ENCODE results near the gene RSPH1.

The RSPH1 gene

GRCh38 chr21:42444745-42445059 is 51.3 kb downstream of the RSPH1 start:
- no peak for ATAC-seq
- TF ChIP-seq PPARA (CRISPR knock-in tag; IDR thresholded peaks at IDR 0.05; ENCODE audit: borderline replicate concordance) = no peak

DNA sequence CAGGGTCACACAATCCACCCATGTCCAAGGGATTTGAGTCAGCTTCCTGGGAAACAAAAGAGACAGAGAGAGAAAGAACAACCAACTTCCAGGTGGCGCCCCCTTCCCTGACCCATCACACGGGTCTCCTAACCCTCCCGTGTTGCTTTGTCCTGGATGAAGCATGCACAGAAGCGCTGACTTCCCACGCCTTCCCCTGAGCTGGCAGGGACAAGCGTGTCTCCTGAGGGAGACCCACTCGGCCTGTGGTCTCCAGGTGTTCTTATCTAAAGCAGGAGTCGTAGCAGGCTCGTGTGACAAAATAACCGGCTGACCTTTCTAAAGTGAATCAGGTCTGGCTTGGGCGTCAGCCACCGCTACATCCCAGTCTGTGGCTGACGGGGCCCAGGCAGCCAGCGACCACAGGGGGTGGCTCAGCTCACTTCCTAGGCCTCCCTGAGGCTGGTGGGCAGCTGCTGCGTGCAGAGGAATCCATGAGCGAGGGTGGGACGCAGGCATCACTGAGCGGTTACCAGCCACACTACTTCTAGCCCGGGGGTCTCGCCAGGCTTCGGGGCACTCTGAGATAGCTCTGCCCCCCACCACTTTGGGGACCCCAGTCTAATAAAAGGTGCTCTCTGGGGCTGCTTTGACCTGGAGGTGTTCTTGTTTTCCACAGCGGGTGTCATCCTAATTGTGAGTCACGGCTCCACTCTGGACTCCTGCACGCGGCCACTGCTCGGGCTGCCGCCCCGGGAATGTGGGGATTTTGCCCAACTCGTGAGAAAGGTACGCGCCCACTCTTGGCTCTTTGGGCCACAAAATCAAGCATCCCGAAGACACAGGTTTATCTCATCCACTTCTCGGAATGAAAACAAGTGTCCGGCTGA is 51.9 kb downstream of the RSPH1 start:
- no peak for ATAC-seq
- TF ChIP-seq ZNF70 (CRISPR knock-in tag; IDR thresholded peaks at IDR 0.05) (no peak), GLIS3 (CRISPR knock-in tag; IDR thresholded peaks at IDR 0.05) (no peak), ZFP3 (CRISPR knock-in tag; IDR thresholded peaks at IDR 0.05) (no peak), TOX (CRISPR knock-in tag; IDR thresholded peaks at IDR 0.05; ENCODE audit: borderline replicate concordance) (no peak), PPARA (CRISPR knock-in tag; IDR thresholded peaks at IDR 0.05; ENCODE audit: borderline replicate concordance) (no peak)

DNA sequence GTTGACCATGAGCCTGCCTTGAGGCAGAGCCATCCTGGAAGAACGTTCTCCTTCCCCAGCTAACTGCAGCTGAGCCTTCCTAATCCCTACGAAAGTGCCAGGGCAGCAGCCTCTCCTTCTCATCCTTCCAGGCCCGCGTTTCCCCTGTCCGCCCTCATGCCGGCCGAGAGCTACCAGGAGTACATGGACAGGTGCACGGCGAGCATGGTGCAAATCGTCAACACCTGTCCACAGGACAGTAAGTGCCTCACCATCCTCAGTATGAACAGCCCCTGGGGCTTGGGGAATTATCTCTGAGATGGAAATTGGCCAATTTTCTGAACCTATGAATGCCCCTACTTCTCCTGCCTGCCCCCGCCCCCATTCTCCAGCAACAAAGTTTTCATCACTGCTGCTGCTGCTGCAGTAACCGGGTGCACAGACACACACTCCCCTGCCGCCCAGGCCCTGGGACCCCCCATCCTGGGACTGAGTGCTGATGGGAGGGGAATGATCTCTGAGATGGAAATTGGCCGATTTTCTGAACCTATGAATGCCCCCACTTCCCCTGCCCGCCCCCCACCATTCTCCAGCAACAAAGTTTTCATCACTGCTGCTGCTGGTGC is 52.7 kb downstream of the RSPH1 start:
- ATAC-seq = no peak
- TF ChIP-seq CSDC2 (CRISPR knock-in tag; IDR thresholded peaks at IDR 0.05) (no peak), BACH2 (CRISPR knock-in tag; IDR thresholded peaks at IDR 0.05; ENCODE audit: borderline replicate concordance) (no peak), ZFP30 (CRISPR knock-in tag; IDR thresholded peaks at IDR 0.05) (no peak), SNAI2 (CRISPR knock-in tag; IDR thresholded peaks at IDR 0.05) (no peak), ESRRG (CRISPR knock-in tag; IDR thresholded peaks at IDR 0.05) (no peak), GLIS3 (CRISPR knock-in tag; IDR thresholded peaks at IDR 0.05) (no peak), ISL1 (CRISPR knock-in tag; IDR thresholded peaks at IDR 0.05) (no peak), ARNTL (CRISPR knock-in tag; IDR thresholded peaks at IDR 0.05; ENCODE audit: borderline replicate concordance, low read depth) (no peak), ZFP3 (CRISPR knock-in tag; IDR thresholded peaks at IDR 0.05) (no peak), PPARA (CRISPR knock-in tag; IDR thresholded peaks at IDR 0.05; ENCODE audit: borderline replicate concordance) (no peak), ZC3H10 (CRISPR knock-in tag; IDR thresholded peaks at IDR 0.05) (no peak)
- TF ChIP-seq, protein P1, sequence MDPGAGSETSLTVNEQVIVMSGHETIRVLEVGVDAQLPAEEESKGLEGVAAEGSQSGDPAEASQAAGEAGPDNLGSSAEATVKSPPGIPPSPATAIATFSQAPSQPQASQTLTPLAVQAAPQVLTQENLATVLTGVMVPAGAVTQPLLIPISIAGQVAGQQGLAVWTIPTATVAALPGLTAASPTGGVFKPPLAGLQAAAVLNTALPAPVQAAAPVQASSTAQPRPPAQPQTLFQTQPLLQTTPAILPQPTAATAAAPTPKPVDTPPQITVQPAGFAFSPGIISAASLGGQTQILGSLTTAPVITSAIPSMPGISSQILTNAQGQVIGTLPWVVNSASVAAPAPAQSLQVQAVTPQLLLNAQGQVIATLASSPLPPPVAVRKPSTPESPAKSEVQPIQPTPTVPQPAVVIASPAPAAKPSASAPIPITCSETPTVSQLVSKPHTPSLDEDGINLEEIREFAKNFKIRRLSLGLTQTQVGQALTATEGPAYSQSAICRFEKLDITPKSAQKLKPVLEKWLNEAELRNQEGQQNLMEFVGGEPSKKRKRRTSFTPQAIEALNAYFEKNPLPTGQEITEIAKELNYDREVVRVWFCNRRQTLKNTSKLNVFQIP (CRISPR knock-in tag; IDR thresholded peaks at IDR 0.05; ENCODE audit: borderline replicate concordance, low read depth) = no peak
- TF ChIP-seq, protein P2, sequence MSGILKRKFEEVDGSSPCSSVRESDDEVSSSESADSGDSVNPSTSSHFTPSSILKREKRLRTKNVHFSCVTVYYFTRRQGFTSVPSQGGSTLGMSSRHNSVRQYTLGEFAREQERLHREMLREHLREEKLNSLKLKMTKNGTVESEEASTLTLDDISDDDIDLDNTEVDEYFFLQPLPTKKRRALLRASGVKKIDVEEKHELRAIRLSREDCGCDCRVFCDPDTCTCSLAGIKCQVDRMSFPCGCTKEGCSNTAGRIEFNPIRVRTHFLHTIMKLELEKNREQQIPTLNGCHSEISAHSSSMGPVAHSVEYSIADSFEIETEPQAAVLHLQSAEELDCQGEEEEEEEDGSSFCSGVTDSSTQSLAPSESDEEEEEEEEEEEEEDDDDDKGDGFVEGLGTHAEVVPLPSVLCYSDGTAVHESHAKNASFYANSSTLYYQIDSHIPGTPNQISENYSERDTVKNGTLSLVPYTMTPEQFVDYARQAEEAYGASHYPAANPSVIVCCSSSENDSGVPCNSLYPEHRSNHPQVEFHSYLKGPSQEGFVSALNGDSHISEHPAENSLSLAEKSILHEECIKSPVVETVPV (CRISPR knock-in tag; IDR thresholded peaks at IDR 0.05) = no peak

DNA sequence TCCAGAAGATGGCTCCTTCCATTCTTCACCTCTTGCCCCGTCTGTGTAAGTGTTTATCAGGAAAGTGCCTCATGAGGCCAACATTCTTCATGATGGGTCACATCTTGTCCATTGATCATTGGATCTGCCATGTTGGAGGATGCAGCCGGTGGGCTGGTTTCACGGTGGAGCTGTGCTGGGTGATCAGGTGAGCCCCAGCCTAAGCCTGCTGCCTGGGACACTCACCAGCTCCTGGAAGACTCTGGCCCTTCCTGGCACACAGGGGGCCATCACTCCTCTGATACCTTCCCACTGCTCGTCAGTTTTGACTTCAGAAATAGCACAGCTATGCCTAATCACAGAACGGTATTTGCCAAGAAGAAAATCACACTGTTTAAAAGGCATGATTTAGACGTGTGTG is 54.1 kb downstream of the RSPH1 start:
- TF ChIP-seq ESRRG (CRISPR knock-in tag; IDR thresholded peaks at IDR 0.05) (no peak), PPARA (CRISPR knock-in tag; IDR thresholded peaks at IDR 0.05; ENCODE audit: borderline replicate concordance) (no peak), ZNF8 (CRISPR knock-in tag; IDR thresholded peaks at IDR 0.05) (no peak), RARB (CRISPR knock-in tag; IDR thresholded peaks at IDR 0.05) (no peak), ISL1 (CRISPR knock-in tag; IDR thresholded peaks at IDR 0.05) (no peak), ARNTL (CRISPR knock-in tag; IDR thresholded peaks at IDR 0.05; ENCODE audit: borderline replicate concordance, low read depth) (no peak), ZFP30 (CRISPR knock-in tag; IDR thresholded peaks at IDR 0.05) (no peak), ZC3H10 (CRISPR knock-in tag; IDR thresholded peaks at IDR 0.05) (no peak), ZNF565 (CRISPR knock-in tag; conservative IDR thresholded peaks at IDR 0.05; ENCODE audit: low read depth) (no peak), CSDC2 (CRISPR knock-in tag; IDR thresholded peaks at IDR 0.05) (no peak), BACH2 (CRISPR knock-in tag; IDR thresholded peaks at IDR 0.05; ENCODE audit: borderline replicate concordance) (no peak), TOX (CRISPR knock-in tag; IDR thresholded peaks at IDR 0.05; ENCODE audit: borderline replicate concordance) (no peak), TCF4 (CRISPR knock-in tag; IDR thresholded peaks at IDR 0.05; ENCODE audit: borderline replicate concordance) (no peak), ZNF70 (CRISPR knock-in tag; IDR thresholded peaks at IDR 0.05) (no peak)
- TF ChIP-seq, protein P3, sequence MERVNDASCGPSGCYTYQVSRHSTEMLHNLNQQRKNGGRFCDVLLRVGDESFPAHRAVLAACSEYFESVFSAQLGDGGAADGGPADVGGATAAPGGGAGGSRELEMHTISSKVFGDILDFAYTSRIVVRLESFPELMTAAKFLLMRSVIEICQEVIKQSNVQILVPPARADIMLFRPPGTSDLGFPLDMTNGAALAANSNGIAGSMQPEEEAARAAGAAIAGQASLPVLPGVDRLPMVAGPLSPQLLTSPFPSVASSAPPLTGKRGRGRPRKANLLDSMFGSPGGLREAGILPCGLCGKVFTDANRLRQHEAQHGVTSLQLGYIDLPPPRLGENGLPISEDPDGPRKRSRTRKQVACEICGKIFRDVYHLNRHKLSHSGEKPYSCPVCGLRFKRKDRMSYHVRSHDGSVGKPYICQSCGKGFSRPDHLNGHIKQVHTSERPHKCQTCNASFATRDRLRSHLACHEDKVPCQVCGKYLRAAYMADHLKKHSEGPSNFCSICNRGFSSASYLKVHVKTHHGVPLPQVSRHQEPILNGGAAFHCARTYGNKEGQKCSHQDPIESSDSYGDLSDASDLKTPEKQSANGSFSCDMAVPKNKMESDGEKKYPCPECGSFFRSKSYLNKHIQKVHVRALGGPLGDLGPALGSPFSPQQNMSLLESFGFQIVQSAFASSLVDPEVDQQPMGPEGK (CRISPR knock-in tag; IDR thresholded peaks at IDR 0.05; ENCODE audit: borderline replicate concordance) = no peak
- no peak for ATAC-seq
